ENCODE measurements around the gene TSPAN9.

- TF ChIP-seq CREB5 (CRISPR knock-in tag; IDR thresholded peaks at IDR 0.05) = no peak
- no peak for TF ChIP-seq CTCF (IDR thresholded peaks at IDR 0.05 in 2 of 3, conservative IDR thresholded peaks at IDR 0.05 in 1 of 3; ENCODE audit: insufficient read depth in 2 of 3, low read depth in 1 of 3, low read length in 3 of 3)
- no peak for TF ChIP-seq MYBL2 (IDR thresholded peaks at IDR 0.05; ENCODE audit: low read depth)
- TF ChIP-seq MYBL2 (CRISPR knock-in tag; IDR thresholded peaks at IDR 0.05; ENCODE audit: borderline replicate concordance) = no peak
- TF ChIP-seq ZNF79 (CRISPR knock-in tag; IDR thresholded peaks at IDR 0.05; ENCODE audit: low read depth) = no peak
- TF ChIP-seq OTX1 (CRISPR knock-in tag; IDR thresholded peaks at IDR 0.05) = no peak
- no peak for TF ChIP-seq BRCA1 (IDR thresholded peaks at IDR 0.05)
- no peak for TF ChIP-seq BRCA1 (CRISPR knock-in tag; IDR thresholded peaks at IDR 0.05)
- no peak for TF ChIP-seq THAP7 (CRISPR knock-in tag; IDR thresholded peaks at IDR 0.05)
- TF ChIP-seq RFX5 (IDR thresholded peaks at IDR 0.05; ENCODE audit: low read depth, low read length) = no peak
- TF ChIP-seq L3MBTL2 (IDR thresholded peaks at IDR 0.05) = no peak
- no peak for TF ChIP-seq ZNF274 (IDR thresholded peaks at IDR 0.05; ENCODE audit: borderline replicate concordance, low read depth, low read length)
- TF ChIP-seq YY1 (IDR thresholded peaks at IDR 0.05; ENCODE audit: borderline replicate concordance in 1 of 3, control insufficient read depth in 1 of 3, extremely low read depth in 1 of 3, insufficient read depth in 3 of 3, insufficient read length in 1 of 3, insufficient replicate concordance in 2 of 3, low read depth in 1 of 3, low read length in 2 of 3) = no peak
- no peak for TF ChIP-seq FIP1L1 (IDR thresholded peaks at IDR 0.05; ENCODE audit: low read depth, low read length, poor library complexity, severe bottlenecking)
- TF ChIP-seq ZNF780A (CRISPR knock-in tag; IDR thresholded peaks at IDR 0.05) = no peak
Measured at GRCh38 chr12:3170423-3171194, 93.4 kb downstream of the TSPAN9 start.

Measured in K562 (cell line).